Measurements from ENCODE around the gene PDZD2. TPM values are rescaled to one million over a fixed set of nuclear protein-coding genes. Genes with fewer than 3 reads are reported as not detected.

Gene PDZD2
- total RNA-seq, 4 donors from 2014 or later = 107 to 195 (median 123) TPM

DNA sequence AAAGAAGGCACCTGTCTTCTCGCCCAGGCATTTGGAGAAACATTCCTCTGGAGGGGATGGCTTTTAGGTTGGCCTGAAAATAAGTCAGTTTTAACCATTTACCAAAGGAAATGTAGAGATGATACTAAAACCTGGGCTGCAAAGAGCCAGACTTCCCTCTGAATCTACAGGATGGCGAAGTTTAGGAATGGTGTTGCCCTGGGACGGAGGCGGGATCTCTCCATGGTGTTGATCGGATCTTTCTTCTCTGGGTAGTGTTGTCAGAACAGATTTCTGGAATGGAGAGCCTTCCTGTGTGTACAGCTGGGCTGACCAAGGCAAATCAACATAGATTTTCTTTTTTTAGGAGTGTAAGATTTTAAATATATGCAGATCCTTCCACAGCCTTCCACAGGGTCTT, 159.2 kb downstream of the PDZD2 start:
- Histone ChIP-seq H3K4me3 (no peak overlapping the region), H3K36me3 (no peaks in the 10 kb centered on the region), H3K4me1 (no peaks in the 10 kb centered on the region), H3K27ac (no peak overlapping the region), H3K27me3 (no peaks in the 10 kb centered on the region), H3K9me3 (no peaks in the 10 kb centered on the region)
- no peak for DNase-seq (ENCODE audit: low spot score in 2 of 2)
- 84% methylated on average over 5 of the region's 5 CpGs for WGBS
- TF ChIP-seq, protein P1, sequence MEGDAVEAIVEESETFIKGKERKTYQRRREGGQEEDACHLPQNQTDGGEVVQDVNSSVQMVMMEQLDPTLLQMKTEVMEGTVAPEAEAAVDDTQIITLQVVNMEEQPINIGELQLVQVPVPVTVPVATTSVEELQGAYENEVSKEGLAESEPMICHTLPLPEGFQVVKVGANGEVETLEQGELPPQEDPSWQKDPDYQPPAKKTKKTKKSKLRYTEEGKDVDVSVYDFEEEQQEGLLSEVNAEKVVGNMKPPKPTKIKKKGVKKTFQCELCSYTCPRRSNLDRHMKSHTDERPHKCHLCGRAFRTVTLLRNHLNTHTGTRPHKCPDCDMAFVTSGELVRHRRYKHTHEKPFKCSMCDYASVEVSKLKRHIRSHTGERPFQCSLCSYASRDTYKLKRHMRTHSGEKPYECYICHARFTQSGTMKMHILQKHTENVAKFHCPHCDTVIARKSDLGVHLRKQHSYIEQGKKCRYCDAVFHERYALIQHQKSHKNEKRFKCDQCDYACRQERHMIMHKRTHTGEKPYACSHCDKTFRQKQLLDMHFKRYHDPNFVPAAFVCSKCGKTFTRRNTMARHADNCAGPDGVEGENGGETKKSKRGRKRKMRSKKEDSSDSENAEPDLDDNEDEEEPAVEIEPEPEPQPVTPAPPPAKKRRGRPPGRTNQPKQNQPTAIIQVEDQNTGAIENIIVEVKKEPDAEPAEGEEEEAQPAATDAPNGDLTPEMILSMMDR (IDR thresholded peaks at IDR 0.05) = no peak
- no peak for TF ChIP-seq EP300 (IDR thresholded peaks at IDR 0.05)
- no peak for TF ChIP-seq POLR2A (IDR thresholded peaks at IDR 0.05)
- no peak for TF ChIP-seq POLR2AphosphoS5 (IDR thresholded peaks at IDR 0.05)

DNA sequence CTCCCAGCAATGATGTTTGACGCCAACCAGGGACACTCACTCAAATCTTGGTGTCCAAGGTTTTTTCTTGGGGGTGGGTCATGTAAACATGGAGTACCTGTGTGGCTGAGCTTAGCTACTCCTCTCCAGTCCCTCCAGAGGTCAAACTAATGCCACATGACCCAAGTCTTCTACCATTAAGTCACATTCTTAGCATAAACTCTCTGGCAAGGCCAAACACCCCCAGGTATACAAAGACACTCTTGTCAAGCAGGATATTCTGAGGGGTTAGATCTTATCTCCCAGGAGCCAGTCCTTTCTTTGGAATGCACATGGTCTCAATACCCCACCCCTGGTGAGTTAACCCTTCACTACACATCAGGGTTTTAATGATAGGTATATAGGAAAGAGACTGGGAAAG, 161.4 kb downstream of the PDZD2 start:
- no peak for TF ChIP-seq POLR2A (IDR thresholded peaks at IDR 0.05)
- TF ChIP-seq EP300 (IDR thresholded peaks at IDR 0.05) = no peak
- no peak for TF ChIP-seq POLR2AphosphoS5 (IDR thresholded peaks at IDR 0.05)
- TF ChIP-seq, protein P1 (IDR thresholded peaks at IDR 0.05) = no peak

DNA sequence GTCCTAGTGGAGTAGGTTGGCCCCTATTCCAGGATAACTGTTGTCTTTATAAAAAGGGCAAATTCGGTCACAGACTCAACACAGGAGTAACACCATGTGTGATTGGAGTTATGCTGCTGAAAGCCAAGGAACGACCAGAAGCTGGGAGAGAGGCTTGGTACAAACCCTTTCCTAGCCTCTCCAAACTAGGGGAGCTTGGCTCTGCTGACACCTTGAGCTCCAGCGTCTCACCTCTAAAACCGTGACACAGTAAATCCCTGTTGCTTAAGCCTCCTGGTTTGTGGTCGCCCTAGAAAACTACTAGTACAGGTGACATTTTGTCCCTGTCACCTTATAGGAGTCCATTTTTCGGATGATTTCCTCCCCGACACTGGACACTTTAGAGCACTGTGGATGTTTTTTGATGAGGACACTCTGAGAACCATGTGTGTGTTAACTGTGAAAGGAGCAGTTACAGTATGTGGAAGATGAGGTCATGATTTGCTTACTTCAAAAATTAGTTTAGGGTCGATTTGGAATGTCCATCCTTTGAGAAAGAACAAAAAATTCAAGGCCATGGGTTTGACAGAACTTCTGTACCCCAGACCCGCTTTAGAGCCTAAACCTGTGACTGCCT, 167.0 kb downstream of the PDZD2 start:
- Histone ChIP-seq H3K27me3 (peaks cover 3% of the 10 kb centered on the region), H3K36me3 (no peaks in the 10 kb centered on the region), H3K9me3 (no peaks in the 10 kb centered on the region), H3K27ac (no peak overlapping the region), H3K4me3 (no peak overlapping the region), H3K4me1 (peaks cover 4% of the 10 kb centered on the region)
- 70% methylated on average over 9 of the region's 9 CpGs for WGBS
- DNase-seq (ENCODE audit: low spot score in 2 of 2) = no peak
- no peak for TF ChIP-seq POLR2A (IDR thresholded peaks at IDR 0.05)
- no peak for TF ChIP-seq EP300 (IDR thresholded peaks at IDR 0.05)
- TF ChIP-seq POLR2AphosphoS5 (IDR thresholded peaks at IDR 0.05) = no peak
- TF ChIP-seq, protein P1 (IDR thresholded peaks at IDR 0.05) = no peak

More for the DNA sequence above, 161.4 kb downstream of the PDZD2 start:
- Histone ChIP-seq H3K4me3 (no peak overlapping the region), H3K4me1 (no peaks in the 10 kb centered on the region), H3K36me3 (no peaks in the 10 kb centered on the region), H3K9me3 (no peaks in the 10 kb centered on the region), H3K27me3 (peaks cover 3% of the 10 kb centered on the region), H3K27ac (no peak overlapping the region)
- WGBS = 100% methylated on average over 1 of the region's 1 CpG
- no peak for DNase-seq (ENCODE audit: low spot score in 2 of 2)

DNA sequence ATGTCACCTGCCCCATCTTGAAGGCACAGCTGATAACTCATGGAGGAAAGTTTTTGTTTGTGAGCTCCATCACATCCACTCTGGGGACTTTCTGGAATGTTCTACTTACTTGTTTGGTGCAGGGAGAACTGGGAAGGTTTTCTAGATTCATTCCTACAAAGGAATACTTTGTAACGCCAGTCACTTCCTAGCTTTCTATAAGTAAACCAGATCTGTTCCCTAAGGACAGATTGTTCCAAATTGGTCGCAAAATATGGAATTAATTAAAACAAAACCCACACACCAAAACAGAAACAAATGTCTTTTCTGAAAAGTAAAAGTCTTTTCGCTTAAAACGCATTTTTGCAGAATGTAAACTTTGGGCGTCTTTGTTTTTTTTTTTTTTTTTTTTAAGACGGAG, 167.6 kb downstream of the PDZD2 start:
- WGBS = 58% methylated on average over 6 of the region's 6 CpGs
- TF ChIP-seq, protein P1 (IDR thresholded peaks at IDR 0.05) = no peak
- TF ChIP-seq POLR2AphosphoS5 (IDR thresholded peaks at IDR 0.05) (no peak), POLR2A (IDR thresholded peaks at IDR 0.05) (no peak)
- Histone ChIP-seq H3K27ac (no peak overlapping the region), H3K4me3 (no peak overlapping the region), H3K9me3 (no peaks in the 10 kb centered on the region), H3K4me1 (peaks cover 9% of the 10 kb centered on the region), H3K36me3 (no peaks in the 10 kb centered on the region), H3K27me3 (peaks cover 3% of the 10 kb centered on the region)
- no peak for DNase-seq (ENCODE audit: low spot score in 2 of 2)

DNA sequence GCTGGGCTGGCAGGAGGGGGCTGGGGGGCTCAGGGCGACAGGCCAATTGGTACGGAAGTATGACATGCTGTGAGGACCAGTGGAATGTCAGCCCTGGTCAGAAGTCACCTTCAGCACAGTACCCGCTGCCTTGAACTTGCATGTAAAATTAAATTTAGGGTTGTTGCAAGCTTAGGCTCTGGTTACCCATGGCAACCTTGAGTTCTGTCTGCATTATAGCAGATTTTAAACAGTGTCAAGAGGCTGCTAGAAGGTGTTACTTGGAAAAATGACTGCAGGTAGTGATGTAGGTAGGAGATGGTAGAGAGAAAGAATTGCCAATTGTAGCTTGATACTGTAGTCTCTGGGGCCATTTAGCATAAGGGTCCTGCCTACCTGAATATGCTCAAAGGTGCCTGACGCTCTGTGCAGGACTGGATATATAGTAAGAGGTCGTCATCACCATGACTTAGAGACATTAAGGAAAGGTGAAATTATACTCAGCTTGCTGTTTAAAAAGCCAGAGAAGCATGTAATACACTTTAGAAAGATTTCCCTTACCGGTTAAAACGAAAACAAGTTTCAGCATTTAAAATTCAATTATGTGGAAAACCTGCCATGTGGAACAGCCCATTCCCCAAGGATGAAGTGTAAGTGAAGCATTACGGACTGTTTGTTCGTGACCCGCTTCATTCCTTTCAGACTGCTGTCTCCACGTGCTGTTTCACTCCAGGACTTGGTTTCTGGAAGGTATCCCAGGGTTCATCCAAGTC, 169.0 kb downstream of the PDZD2 start:
- no peaks in the 10 kb centered on the region for H3K9me3 ChIP-seq
- H3K4me3 ChIP-seq = no peak overlapping the region
- WGBS = 64% methylated on average over 11 of the region's 11 CpGs
- no peaks in the 10 kb centered on the region for H3K36me3 ChIP-seq
- H3K27ac ChIP-seq = no peak overlapping the region
- peaks cover 9% of the 10 kb centered on the region for H3K4me1 ChIP-seq
- DNase-seq (ENCODE audit: low spot score in 2 of 2) = no peak
- TF ChIP-seq, protein P1 (IDR thresholded peaks at IDR 0.05) = no peak
- TF ChIP-seq POLR2AphosphoS5 (IDR thresholded peaks at IDR 0.05) (no peak), EP300 (IDR thresholded peaks at IDR 0.05) (no peak), POLR2A (IDR thresholded peaks at IDR 0.05) (no peak)
- peaks cover 3% of the 10 kb centered on the region for H3K27me3 ChIP-seq

Data from suprapubic skin (tissue), 4 donors.